Endometrial microvascular endothelial cells (primary cell): ENCODE measurements around the gene AQP12A. TPM values are rescaled to one million over a fixed set of nuclear protein-coding genes. Genes with fewer than 3 reads are reported as not detected.

Experiments used
- in situ Hi-C: cut with HindIII; loops from 2 replicates; pipeline ENCODE4 v1.10.0; 2017; ENCODE audit warnings: low sequenced_read_pairs, low pct_unique_long_range_greater_than_20kb; ENCODE audit errors: inconsistent ontology term
- total RNA-seq: library from RNA; depleted of rRNA; stranded (reverse); fragments of >200 nt; gene quantifications from one replicate; pipeline ENCODE4 v1.2.3, GENCODE V29; 2015; ENCODE audit errors: inconsistent ontology term

Gene AQP12A
- total RNA-seq, 1 donor from 2014 or later = not detected

- in situ Hi-C loops = no loop called here
These were observed 10.3 kb downstream of the AQP12A start for GRCh38 chr2:240701736-240702639.

- in situ Hi-C loops = no loop called here
These were observed 11.0 kb downstream of the AQP12A start for GRCh38 chr2:240702640-240703011.

GRCh38 chr2:240703417-240704341 is 12.0 kb downstream of the AQP12A start:
- in situ Hi-C loops = no loop called here

- in situ Hi-C loops = no loop called here
These were observed 13.0 kb downstream of the AQP12A start for GRCh38 chr2:240704651-240705050.

GRCh38 chr2:240705204-240705791 is 13.6 kb downstream of the AQP12A start:
- in situ Hi-C loops = no loop called here

GRCh38 chr2:240707043-240707756 is 15.5 kb downstream of the AQP12A start:
- in situ Hi-C loops = no loop called here

GRCh38 chr2:240707821-240708220 is 16.2 kb downstream of the AQP12A start:
- in situ Hi-C loops = no loop called here

- in situ Hi-C loops = no loop called here
These were observed 16.8 kb downstream of the AQP12A start for GRCh38 chr2:240708457-240708856.

GRCh38 chr2:240711296-240711695 is 19.6 kb downstream of the AQP12A start:
- in situ Hi-C loops = no loop called here

- in situ Hi-C loops = no loop called here
These were observed 20.0 kb downstream of the AQP12A start for GRCh38 chr2:240711701-240712100.

- in situ Hi-C loops = no loop called here
These were observed 20.5 kb downstream of the AQP12A start for GRCh38 chr2:240712121-240712520.

GRCh38 chr2:240713071-240713927 is 21.6 kb downstream of the AQP12A start:
- in situ Hi-C loops = no loop called here

GRCh38 chr2:240713928-240714746 is 22.5 kb downstream of the AQP12A start:
- in situ Hi-C loops = no loop called here

GRCh38 chr2:240714747-240715725 is 23.4 kb downstream of the AQP12A start:
- in situ Hi-C loops = no loop called here

GRCh38 chr2:240716130-240716798 is 24.6 kb downstream of the AQP12A start:
- in situ Hi-C loops = no loop called here
